Muscle of back (tissue), 11 donors: ENCODE results near the gene HAT1. TPM values are rescaled to one million over a fixed set of nuclear protein-coding genes. Genes with fewer than 3 reads are reported as not detected.
"Not testable (repeated sequence)": the region's sequence is repeated elsewhere in the genome, so short reads cannot be mapped to it uniquely, and the experiment has no call there.

Source experiments
- DNase-seq, 3 donors: peaks; one replicate each; pipeline versions ENCODE4 v3.0.0 to v3.0.0-alpha.2; 2013
- polyA plus RNA-seq, 10 donors: library from polyadenylated mRNA; unstranded; fragments of 120-200 nt; gene quantifications; one replicate each; pipeline ENCODE4 v1.2.1, GENCODE V29; 2013; ENCODE audit not compliant: insufficient read length in 10 of 10

HAT1 gene
- polyA plus RNA-seq, 10 donors = 36.8 to 47.5 (median 39.9) TPM

DNA sequence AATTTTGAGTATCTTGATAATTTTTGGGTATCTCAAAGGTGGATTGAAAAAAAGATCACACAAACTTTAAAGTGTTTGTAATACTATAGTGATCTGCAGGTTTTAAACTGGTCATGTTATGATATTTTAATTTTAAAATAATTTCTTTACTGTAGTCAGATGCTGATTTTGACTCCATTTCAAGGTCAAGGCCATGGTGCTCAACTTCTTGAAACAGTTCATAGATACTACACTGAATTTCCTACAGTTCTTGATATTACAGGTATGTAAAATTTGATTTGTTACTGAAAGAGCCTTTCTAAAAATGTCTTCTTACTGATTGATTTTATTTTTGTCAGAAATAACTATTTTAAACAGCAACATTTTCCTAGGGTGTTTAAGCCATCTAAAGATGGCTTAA lies 44.4 kb downstream of the HAT1 start:
- no peak for DNase-seq

DNA sequence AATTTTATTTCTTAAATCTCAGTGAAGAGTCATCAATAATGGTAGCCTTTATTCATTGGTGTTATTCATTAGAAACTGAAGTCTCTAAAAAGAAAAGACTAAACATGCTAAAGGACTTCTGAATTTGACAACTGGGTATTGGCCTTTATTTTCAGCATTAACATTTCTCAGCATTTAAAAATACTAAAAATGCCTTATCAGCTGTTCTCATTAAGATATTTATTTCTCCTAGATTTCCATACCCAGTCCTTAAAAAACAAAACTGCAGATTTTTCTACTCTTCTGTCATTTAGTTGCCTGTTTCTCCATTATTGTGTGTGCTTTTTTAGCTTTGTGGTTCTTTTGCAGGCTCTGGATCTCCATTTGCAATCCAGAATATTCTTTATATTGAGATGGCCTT lies 46.2 kb downstream of the HAT1 start:
- DNase-seq = no peak

DNA sequence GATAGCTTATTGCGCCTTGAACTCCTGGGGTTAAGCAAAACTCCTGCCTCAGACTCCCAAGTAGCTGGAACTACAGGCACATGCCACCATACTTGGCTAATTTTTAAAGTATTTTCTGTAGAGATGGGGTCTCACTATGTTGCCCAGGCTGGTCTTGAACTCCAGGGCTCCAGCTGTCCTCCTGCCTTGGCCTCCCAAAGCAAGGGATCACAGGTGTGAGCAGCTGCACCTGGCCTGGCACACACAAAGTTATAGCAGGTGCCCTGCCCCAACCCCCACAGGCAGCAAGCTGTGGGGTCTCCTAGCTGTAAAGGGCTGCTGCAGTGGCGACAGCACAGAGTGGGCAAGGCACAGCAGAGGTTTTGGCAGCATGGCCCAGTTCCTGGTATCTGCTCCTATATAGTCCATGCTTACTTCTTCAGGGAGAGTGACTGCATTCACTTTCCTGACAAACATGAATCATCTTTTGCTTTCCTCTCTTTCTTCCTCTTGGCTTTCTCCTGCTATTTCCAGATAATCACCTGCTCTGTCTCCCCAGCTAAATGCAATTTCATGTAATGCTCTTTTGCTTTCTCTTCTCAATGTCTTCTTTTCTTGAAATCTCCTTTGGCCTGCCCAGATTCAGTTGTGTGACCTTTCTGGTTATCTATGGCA lies 50.2 kb downstream of the HAT1 start:
- no peak for DNase-seq

DNA sequence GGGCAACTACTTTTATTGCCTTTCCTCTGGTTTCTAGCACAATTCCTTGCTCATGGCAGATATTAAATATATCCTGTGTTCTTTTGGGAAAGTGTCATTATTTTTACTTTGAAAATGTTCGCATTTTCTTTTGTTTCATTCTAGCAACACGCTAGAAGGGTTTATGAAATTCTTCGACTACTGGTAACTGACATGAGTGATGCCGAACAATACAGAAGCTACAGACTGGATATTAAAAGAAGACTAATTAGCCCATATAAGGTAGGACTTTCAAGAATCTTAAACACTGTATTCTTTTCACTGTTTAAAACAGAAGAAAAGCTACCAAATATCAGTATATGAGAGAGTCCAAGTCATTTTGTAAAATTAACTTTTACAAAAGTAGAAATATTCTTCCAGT lies 56.8 kb downstream of the HAT1 start:
- DNase-seq = no peak

DNA sequence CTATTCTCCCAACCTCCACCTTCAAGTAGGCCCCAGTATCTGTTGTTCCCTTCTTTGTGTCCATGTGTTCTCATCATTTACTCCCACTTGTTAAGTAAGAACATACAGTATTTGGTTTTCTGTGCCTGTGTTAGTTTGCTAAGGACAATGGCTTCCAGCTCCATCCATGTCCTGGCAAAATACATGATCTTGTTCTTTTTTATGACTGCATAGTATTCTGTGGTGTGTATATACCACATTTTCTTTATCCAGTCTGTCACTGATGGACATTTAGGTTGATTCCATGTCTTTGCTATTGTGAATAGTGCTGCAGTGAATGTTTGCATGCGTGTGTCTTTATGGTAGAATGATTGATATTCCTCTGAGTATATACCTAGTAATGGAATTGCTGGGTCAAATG lies 61.7 kb downstream of the HAT1 start:
- not testable (repeated sequence) for DNase-seq

DNA sequence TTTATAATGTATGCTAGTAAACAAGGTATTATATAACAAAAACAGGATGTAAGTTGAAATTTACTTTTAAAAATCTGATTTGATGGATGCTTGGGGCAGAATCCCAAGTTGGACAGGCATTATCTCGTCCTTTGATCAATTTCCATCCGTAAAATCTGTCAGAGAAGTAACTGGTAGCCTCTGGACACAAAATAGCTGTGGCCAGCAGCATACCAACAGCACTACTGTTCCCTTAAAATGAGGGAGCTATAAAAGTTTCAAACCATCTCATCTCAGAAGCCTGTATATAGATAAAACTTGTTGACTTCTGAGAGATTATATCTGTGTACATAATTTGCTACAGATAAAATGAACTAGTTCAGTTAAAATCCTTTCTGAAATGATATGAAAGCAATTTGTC lies 62.8 kb downstream of the HAT1 start:
- no peak for DNase-seq

DNA sequence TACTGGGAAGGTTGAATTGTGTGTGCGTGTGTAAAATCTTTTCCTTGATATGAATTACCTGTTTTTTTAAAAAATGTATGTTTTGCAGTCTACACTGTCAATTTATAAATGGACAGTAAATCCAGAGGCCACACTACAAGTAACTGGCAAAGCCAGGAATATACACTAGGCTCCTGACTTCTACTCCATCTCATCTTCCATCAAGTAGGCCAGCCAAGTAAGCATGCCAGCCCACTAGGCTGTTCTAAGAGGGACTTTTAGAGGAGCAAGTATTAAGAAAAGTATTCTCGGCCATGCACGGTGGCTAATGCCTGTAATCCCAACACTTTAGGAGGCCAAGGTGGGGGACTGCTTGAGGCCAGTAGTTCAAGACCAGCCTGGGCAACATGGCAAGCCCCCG lies 64.5 kb downstream of the HAT1 start:
- no peak for DNase-seq

DNA sequence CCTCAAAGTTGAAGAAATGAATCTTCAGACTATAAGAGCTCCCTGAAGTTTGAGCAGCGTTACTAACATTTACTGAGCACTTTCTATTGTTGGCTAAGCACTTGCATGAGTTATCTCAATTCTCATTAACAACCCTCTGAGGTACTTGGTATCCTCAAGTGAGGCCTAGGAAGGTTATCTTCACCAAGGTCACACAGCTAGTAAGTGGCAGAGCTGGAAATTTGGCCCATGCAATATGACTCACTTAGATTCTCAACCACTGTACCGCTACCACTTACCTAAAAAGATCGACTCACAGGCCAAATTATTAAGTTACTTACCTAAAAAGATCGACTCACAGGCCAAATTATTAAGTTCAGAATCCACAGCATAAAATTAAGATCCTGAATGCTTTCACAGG lies 68.8 kb downstream of the HAT1 start:
- DNase-seq = no peak

DNA sequence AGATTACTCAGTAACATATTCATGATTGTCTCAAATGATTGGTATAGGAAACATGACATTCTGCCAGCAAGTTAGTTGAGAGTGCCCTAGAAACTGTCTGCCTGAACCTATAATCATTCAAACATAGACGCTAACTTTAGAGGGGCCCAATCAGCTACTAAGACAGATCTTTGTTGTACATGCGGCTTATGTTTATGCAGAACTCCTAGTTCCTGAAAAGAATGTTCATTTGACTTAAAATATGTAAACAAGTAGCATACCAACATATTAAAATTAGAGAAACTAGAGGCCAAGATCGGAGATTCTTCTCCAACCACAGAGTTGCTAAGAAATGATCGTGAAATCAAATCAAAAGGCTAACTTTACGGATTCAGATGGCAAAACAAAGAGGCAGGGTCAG lies 73.3 kb downstream of the HAT1 start:
- DNase-seq = no peak

DNA sequence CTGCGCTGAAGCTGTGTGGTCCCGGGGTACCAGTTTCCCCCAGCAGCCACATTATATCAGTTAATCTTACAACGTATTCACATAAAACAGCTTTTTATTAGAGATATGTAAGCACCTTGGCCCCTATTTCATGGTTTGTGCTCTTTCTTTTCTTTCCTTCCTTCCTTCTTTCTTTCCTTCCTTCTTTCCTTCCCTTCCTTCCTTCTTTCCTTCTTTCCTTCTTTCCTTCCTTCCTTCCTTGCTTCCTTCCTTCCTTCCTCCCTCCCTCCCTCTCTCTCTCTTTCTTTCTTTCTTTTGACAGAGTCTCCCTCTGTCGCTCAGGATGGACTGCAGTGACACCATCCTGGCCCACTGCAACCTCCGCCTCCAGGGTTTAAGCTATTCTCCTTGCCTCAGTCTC lies 73.8 kb downstream of the HAT1 start:
- DNase-seq = no peak

DNA sequence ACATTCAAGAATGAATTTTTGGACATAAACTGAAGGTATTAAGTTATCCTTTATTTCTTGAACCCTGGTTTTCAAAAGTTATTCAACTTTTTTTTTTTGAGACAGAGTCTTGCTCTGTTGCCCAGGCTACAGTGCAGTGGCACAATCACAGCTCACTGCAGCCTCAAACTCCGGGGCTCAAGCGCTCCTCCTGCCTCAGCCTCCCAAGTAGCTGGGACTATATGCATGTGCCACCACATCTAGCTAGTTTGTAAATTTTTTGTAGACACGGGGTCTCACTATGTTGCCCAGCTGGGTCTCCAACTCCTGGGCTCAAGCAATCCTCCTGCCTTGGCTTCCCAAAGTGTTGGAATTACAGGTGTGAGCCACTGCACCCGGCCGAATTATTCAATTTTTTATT lies 74.8 kb downstream of the HAT1 start:
- DNase-seq = not testable (repeated sequence)

DNA sequence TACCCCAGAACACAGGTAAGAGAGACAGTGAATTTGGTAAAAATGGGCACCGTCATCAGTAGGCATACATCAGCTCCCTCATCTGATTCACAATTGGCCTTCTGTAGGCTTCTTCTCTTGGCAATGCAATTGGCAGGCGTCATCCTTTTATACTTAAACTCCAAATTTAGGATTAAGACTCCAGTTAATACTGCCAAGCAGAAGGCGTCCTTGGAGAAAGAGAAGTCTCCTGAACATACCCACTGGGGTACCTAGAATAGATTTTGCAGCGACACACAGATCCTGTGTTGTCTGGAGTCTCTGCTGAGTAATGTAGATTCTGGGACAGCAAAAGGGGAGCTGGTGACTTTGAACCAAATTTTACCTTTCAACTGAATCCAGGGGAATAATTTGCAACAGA lies 76.9 kb downstream of the HAT1 start:
- DNase-seq = no peak

DNA sequence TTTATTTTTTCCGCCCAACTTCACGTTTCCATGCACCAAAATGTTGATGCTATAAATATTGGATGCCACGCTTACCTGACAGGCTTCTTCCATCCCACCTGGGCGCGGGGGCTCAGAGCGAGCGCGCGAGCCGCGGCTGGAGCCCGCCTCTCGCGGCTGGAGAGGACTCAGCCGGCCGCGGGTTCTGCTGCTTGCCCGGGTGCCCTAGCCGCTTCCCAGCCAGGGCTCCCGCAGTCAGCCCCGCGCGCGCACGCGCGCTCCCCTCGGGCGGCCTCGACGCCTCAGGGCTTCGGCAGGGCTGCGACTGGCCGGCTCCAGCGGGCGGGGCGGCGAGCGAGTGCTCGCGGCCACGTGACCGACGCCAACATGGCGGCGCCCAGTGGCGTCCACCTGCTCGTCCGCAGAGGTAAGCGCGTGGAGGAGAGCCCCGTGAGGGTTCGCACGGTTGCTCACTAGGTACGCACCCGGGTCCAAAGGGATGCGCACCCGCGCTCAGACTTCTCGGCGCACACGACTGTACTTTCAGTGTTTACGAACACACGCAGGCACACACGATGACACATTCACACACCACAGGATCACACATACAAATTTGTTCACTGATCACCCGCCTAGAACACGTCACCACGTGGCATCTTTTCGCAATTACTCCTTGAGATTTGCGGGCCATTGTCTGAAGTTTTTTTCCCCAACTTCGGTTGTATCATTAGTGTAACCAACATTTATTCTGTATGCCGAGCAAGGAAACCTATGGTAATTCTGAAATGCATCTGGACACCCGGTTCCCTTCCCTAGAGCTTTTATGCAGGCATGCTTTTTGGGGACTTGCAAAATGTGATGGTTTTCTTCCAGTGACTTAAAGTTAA lies 77.6 kb downstream of the HAT1 start, which contains the start of gene METAP1D:
Gene METAP1D, plus strand, starts transcription at position 350 of the 866 bp plus-strand sequence. Its CDS starts 17 bp downstream, at position 367.
- DNase-seq = peak; percentile 87 to 96 (median 92)

DNA sequence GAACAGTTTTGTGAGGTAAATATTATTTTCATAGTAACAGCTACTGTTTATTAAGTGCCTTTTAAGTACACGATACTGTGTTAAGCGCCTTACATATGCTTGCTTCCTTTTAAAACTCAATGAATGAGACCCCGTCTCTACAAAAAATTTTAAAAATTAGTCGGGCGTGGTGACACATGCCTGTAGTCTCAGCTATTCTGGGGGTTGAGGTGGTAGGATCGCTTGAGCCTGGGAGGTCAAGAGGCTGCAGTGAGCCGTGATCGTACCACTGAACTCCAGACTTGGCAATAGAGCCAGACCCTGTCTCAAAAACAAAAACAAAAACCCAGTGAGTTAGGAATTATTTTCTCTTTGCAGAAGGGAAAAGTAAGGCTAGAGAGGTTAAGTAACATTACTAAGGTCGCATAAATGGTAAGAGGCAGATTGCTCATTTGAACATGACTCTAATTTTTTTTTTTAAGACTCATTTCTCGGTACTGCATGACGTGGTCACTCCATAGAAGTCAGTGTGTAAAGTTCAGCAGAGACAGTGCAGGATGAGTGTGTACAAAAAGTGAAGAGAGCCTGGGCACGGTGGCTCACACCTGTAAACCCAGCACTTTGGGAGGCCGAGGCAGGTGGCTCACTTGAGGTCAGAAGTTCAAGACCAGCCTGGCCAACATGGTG lies 78.6 kb downstream of the HAT1 start:
- no peak for DNase-seq

DNA sequence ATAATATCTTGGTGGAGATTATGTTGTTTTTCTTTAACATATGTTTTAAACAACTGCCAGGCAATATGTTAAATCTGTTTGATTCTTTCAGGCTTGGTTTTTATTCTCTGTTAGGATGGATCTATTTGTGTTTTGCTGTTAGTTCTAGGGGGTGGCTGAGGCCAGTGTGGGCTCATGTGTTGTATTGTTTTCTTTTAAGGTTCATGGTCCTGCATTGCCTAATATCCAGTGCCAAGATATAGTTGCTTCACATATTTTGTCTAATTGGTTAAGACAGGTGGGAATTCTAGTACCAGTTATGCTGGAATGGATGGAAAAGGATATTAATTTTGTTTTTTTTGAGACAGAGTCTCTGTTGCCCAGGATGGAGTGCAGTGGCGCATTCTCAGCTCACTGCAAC lies 85.1 kb downstream of the HAT1 start:
- DNase-seq = no peak

DNA sequence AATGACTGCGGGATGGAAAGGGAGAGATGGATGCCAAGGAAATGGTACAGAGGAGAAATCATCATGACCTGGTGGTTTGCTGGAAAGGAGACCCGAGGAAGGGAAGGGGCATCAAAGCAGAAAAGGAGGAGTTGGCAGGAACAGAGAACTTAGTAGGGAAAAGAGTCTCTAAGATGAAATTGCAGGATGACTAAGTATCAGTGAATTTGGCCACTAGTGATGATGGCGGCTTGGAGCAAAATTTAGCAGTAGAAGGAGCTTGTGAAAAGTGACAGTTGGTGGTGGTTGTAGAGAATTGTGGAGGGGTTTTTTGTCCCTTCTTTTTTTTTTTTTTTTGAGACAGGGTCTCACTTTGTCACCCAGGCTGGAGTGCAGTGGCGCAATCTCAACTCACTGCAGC lies 87.6 kb downstream of the HAT1 start:
- DNase-seq = no peak

DNA sequence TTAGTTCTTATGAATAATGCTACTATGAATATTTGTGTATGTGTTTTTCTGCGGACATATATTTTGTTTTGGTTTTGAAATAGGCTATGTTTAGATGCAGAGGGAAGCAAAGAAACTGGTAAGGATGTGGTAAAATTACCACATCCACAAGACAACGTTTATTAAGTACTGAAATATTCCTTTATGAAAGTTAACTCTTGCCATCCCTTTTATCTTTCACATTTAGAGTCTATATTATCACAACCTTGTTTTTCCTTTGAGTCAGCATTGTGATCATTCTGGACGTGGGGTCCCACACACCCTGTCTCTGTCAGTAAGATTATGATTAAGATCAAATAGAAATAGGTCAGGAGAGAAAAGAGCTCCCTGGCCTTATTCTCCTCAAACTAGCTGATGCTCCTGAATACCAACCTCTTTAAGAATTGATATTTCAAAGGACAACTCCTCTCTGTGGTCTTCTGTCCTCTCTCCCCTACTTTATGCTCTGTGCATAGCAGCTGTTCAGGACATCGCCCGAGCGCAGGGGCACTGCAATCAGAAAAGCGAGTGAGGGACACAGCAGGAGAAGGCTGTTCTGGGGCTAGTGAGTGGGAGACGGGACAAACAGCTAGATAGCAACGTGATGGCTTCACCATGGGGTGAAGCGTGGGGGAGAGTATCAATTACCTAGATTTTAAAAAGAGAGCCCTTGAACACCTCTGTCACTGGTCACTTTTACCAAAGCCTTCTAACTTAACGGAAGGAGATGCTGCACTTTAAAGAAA lies 89.7 kb downstream of the HAT1 start:
- DNase-seq = no peak

DNA sequence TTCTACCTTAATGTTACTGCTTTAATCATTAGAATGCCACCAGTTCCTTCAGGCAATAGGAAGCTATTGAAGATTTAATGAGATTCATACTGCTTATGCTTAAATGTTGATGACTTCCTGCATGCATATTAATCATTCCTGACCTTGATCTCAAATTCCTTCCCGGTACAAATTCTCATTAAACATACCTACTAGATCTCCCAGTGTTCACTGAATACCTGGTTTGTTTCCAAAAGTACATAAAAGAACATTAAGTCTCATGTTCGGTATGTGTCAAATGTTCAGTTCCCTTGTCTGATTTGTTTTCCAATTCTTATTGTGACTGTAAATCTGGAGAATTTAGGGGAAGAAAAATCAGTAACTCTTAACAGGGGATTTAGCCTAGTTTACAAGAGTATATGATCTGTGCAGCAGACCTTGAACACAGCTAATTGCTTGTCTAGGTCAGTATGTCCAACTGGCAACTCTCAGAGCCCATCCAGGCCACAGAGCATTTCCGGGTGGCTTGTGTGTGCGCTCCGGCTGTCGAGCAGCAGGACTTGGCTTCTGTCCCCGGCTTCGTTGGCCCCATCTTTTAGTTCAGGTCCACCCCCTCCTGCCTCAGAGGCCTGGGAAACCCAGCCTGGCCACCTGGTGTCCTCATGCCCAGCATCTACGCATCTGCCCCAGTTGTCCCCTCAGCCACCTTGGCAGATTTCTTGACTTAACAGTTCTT lies 90.6 kb downstream of the HAT1 start:
- DNase-seq = no peak

DNA sequence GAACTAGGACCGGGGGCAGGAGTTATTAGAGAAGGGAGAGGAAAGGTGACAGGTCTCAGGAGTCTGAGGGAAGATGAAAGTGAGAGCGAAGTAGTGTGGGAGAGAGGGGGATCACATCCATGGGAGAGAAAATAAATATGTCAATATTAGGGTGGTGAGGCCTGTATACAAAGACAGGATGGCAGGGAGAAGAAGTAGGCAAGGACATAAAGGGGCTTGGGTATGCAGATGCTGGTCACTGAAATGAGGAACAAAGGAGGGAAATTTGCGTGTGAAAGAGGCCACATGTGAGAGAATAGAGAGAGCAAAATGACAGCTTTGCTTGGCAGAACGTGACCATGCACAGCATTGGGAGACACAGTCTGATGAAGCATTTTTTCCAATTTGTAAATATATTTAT lies 91.1 kb downstream of the HAT1 start:
- DNase-seq = no peak

DNA sequence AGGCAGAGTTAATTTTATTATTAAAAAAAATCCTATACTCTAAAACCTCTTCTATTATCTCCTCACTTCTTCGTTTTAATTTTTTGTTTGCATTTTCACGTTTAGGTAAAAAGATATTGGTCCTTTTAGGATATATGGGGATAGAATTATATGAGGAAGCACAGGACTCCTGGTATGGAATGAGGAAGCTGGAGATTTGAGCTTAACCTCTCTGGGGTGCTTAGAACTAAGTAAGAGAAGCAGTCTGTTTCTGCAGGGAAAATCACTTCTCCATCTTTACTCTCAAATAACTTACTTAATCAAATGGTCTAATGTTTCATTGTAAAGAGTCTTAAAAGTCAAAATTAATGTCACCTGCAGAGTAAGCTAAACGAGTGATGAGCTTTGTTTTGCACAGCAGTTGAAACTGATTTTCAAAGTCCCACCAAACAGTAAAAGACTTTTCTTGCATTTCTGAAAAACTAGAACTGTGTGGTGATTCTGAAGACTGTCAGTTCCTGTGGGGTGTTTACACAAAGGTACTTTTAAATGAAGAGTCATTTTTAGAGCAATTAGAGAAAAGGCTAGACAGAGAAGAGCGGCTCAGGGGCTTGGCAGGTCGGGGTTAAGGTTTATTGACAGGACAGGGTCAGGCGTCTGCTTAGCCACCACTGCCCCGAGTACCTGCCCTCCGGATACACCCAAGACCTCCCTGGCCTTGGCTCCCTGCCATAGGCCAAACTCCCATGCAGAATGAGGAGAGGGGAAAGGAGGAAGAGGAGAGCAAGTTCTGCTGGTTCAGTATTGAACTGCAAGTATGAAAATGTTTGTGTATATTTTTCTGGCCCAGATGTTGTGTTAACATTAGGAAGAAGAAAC lies 99.0 kb downstream of the HAT1 start:
- no peak for DNase-seq
